Stimulated activated CD8-positive, alpha-beta memory T cell treated with anti-CD3 and anti-CD28 coated beads, Interleukin-7, amount 100 ng/mL, for 48 hours (primary cell): ENCODE results near the gene CHD9NB.
"Not testable (repeated sequence)": the region's sequence is repeated elsewhere in the genome, so short reads cannot be mapped to it uniquely, and the experiment has no call there.

Experiments used
- DNase-seq, 2 donors: peaks; one replicate each; pipeline ENCODE4 v3.0.0-alpha.2; 2020; ENCODE audit warnings: low read depth in 1 of 2; ENCODE audit errors: extremely low read depth in 1 of 2

The CHD9NB gene

DNA sequence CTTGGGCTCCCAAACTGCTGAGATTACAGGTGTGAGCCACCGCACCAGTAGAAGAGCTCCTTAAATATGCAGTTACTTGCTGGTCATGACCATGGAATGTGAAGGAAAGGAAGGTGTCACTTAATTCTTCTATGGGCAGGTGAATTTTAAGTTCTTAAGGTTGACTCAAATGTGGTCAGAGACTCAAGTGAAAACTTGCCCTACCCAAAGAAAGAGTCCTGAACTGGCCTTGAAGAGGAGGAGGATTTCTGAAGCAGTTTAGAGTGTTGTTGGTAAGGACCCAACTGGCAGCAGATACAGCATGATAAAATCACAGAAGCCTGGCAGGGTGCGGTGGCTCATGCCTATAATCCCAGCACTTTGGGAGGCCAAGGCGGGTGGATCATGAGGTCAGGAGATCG, 31.4 kb upstream of the CHD9NB start:
- DNase-seq = no peak

DNA sequence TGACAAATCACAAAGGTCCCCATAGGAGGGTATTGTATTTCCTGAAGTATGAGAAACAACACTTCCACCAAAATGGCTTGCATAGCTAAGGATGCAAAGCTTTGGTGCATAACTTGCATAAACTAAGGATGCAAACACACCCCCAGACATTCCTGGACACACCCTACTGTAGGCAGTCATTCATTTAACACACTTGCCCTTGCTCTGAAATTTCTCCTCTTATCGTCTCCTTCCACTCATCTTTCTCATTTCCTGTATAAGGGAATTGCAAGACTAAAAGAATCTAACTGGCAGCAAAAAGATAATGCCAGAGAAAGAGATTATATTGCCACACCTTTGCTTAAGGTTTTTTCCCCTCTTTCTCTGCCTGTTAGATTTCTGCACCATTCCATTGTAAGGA, 30.4 kb upstream of the CHD9NB start:
- no peak for DNase-seq

GRCh38 chr16:53082509-53082908, 29.8 kb upstream of the CHD9NB start:
- DNase-seq = no peak

DNA sequence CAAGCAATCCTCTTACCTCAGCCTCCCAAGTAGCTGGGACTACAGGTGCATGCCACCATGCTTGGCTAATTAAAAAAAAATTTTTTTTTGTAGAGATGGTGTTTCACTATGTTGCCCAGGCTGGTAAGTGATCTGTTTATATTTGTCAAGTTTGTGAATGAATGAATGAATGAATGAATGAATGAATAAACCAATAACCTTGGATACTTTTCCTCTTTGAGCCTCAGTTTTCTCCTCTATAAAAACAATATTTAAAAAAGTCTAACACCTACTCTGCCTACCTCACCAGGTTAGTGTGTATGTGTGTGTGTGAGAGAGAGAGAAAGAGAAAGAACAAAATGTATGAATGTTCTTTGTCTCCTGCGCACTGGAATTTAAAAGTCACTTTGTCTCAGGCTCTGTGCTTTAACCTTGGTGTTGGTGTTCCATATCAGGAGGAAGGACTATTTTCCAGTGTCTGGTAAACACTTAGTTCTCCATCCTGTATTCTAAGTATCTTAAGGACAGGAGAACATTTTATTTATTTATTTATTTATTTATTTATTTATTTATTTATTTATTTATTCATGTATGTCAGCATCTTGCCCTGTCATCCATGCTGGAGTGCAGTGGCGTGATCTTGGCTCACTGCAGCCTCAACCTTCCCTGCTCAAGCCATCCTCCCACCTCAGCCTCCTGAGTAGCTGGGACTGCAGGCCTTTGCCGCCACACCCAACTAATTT, 29.1 kb upstream of the CHD9NB start:
- no peak for DNase-seq

GRCh38 chr16:53081032-53081424, 28.3 kb upstream of the CHD9NB start:
- DNase-seq = no peak

DNA sequence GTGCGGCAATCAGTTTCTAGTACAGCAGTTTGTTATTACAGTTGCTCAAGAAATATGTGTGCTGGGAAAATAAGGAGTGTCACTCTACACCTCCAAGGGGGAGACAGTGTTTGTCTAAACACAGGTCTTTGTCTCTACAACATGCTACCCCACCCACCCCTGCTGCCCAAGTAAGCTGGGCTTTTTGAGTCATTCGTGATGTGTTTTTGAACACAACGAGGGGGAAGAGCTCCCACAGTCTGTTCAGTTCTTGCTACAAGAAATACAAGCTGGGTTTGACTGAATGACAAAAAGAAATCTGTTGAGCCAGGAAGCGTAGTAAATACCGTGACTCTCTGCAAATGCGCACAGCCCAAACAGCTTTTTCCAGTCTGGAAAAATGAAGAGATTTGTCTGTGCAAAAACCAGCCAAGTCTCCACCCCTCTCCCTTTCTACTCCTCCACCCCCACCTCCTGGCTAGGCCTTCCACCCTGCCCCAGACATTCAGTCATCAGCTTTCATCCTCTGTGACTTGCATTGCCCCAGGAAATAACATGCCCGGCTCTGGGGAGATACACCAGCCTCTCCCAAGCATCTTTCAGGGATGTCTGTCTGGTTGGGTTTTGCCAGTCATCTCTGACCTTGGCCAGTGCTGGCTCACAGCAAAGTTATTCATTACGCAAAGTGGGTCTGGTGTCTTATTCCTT, 27.8 kb upstream of the CHD9NB start:
- DNase-seq = no peak

GRCh38 chr16:53078765-53079485, 26.2 kb upstream of the CHD9NB start:
- no peak for DNase-seq

- no peak for DNase-seq
Measured at GRCh38 chr16:53078247-53078646, 25.6 kb upstream of the CHD9NB start.

GRCh38 chr16:53075461-53075860, 22.8 kb upstream of the CHD9NB start:
- DNase-seq = not testable (repeated sequence)

GRCh38 chr16:53074296-53074695, 21.6 kb upstream of the CHD9NB start:
- DNase-seq = not testable (repeated sequence)

DNA sequence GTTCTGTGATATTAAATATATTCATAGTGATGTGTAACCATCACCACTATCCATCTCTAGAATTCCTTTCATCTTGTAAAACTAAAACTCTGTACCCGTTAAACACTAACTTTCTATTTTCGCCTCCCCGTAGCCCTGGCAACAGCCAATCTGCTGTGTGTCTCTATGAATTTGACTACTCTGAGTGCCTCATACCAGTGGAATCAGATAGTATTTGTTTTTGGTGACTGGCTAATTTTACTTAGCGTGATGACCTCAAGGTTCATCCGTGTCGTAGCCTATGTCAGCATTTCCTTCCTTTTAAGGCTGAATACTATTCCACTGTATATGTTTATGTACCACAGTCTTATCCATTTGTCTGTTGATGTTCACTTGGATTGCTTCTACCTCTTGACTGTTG, 20.3 kb upstream of the CHD9NB start:
- DNase-seq = no peak

DNA sequence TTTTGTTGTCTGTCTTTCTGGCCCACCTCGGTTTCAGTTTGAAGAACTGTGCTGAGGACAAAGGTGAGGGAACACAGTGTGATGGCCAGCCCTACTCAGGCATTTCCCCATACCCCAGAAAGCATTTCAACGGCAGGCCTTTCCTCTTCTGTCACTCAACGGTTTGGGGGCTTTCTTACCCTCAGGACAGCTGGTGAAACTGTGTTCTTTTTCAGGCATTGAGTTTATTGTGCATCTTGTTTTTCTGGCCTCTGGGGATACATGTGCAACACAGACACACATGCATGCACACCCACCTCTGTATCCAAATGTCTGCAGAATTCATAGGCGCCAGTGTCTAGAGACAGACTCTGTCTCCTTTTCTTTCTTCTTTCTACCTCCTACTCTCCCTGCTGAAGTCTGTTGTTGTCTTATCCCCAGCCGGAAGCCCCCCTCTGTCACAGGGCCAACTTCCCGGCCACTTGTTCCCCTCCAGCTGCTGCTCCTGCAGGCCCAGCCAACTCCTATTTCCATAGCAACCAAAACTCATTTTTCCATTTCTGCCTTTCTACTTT, 19.1 kb upstream of the CHD9NB start:
- no peak for DNase-seq

DNA sequence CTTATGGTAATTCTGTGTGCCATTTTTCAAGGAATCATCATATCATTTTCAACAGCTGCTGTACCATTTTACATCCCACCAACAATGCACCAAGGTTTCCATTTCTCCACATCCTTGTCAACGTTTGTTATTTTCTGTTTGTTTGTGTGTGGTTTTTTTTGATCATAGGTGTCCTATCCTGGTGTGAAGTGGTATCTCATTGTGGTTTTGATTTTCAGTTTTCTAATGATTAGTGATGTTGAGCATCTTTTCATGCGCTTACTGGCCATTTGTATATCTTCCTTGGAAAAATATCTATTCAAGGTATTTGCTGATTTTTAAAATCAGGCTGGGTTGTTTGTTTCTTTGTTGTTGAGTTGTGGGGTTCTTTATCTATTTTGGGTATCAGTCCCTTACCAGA, 17.1 kb upstream of the CHD9NB start:
- DNase-seq = no peak

DNA sequence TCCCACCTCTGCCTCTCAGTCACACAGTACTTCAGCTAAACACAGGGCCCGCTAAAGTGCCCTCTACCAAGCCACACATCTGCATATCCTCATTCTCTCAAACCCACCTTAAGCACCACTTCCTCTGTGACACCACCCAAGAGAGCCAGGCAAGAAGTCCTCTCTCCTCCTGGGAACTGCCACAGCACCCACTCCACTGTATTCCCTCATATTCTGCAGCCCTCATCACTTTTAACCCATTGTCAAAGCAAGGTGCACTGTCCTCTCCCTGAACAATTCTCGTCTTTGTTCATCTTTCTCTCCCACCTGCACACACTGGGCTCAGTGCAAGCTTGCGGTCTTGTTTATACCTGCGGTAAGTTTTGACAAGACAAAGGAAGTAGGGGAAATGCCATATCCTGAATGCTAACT, 15.7 kb upstream of the CHD9NB start:
- no peak for DNase-seq

GRCh38 chr16:53067675-53068074, 15.0 kb upstream of the CHD9NB start:
- no peak for DNase-seq

DNA sequence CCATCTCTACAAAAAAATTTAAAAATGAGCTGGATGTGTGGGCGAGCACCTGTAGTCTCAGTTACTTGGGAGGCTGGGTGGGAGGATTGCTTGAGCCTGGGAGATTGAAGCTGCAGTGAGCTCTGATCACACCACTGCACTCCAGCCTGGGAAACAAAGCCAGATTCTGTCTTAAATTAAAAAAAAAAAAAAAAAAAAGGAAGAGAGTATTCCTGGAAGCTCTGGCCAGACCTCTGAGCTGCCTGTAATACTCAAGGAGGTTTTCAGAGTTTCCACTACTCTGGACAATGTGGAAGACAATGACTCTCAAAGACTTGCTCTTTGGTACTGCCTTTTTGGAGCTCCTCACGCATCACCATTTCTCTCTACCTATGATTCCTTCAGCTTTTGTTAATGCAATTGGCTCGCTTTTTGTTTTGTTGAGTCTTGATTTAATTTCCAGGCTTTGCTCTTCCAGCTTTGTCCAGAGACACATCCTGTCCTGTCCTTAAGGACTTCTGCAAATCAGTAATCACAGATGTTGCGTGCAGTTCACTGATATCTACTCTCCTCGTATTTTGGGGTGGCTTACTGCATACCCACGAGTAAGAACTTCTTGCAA, 12.9 kb upstream of the CHD9NB start:
- no peak for DNase-seq

GRCh38 chr16:53064081-53064578, 11.4 kb upstream of the CHD9NB start:
- no peak for DNase-seq

DNA sequence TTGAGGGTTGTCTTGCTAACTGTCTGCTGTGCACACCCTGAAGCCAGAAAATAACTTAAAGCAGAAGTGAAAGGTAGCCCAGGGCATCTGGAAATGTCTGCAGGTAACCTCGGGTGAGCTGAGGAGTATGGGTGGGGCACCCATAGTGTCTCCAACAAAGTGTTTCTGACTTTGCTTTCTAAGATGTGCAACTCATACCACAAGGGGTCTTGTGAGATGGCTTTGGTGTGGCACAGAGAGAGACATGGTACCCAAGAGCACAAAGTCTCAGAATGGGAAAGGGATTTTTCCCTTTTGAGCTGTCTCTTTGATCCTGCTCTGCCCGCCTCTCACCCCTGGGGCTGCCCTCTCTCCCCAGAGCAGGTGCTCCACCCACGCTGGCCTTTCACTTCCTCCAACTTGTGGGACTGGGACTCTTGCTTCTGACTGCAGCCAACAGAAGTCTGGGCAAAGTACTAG, 9.0 kb upstream of the CHD9NB start:
- no peak for DNase-seq

DNA sequence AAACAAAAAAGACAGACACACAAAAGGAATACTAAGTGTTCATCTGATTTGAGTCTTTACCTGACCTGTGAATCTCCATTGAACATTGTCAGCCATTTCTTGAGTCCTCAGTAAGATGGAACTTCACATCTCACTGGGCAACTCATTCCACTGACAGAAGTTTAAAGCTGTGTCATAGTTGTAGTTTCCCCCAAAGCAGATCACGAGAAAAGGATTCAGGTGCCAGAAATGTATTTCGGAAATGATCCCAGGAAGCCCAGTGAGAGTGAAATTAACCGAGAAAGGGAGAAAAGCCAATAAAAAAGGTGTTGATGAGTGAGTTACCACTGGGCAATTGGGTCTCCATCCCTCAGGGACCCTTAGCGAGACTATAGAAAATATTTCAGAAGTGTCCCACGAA, 8.6 kb upstream of the CHD9NB start:
- no peak for DNase-seq

GRCh38 chr16:53059672-53060071, 7.0 kb upstream of the CHD9NB start:
- no peak for DNase-seq

DNA sequence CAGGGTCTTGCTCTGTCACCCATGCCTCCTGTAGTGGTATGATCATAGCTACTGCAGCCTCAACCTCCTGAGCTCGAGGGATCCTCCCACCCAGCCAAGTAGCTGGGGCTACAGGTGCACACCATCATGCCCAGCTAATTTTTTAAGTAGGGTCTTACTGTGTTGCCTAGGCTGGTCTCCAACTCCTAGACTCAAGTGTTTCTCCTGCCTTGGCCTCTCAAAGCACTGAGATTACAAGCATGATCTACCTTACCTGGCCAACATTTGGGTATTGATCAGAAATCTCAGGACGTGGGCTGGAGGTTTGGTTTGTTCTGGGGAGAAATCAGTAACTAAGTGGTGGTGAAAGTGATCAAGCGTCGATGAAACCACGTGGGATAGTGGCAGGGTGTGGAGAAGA, 6.2 kb upstream of the CHD9NB start:
- no peak for DNase-seq
